Stimulated activated CD8-positive, alpha-beta memory T cell treated with anti-CD3 and anti-CD28 coated beads, Interleukin-4, amount 100 ng/mL, for 48 hours (primary cell): ENCODE results near the gene ARHGAP40.

Experiments used
- DNase-seq: peaks from one replicate; pipeline ENCODE4 v3.0.0-alpha.2; 2020

ARHGAP40 gene

DNA sequence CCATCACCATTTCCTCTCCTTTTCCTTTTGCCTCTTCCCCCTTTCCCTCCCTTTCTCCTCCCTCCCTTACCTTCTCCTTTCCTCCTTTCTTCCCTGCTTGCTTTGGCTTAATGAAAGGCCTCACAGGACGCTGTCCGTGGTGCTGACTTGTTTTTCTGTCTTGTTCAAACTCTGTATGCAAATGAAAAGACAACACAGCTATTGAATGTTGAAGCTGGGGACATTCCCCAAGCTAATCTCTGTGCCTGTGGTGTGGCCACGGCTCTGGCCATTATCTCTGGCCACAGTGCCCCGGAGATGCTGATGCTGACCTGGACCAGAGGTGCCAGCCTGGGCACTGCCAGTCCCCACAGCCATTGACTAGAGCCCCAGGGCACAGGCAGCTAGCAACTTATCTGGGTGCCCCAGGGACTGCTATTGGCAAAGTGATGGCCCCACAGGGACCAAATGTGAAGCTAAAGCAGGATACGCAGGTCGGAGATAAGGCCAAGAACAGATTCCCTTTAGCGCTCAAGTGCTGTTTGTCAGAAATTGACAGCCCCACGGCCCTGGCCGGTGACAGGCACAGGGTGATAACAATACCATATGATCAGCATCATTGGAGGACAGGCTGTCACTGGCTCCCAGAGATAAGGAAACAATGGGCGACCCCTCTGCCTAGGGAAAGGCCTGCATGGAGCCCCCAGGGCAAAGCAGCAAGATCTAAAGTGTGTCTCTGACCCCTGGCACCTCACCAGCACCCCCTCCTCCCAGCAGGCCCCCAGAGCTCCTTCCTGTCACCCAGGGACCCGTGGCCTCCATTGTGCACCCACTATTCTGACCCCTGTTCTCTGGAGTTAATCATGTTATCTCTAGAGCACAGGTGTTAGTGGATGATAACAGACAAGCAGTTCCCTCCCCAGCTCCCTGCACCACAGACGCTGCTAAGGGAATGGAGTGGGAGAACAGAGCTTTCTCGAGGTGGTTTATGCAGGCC lies 91.1 kb downstream of the ARHGAP40 start:
- DNase-seq: peak; percentile 72

DNA sequence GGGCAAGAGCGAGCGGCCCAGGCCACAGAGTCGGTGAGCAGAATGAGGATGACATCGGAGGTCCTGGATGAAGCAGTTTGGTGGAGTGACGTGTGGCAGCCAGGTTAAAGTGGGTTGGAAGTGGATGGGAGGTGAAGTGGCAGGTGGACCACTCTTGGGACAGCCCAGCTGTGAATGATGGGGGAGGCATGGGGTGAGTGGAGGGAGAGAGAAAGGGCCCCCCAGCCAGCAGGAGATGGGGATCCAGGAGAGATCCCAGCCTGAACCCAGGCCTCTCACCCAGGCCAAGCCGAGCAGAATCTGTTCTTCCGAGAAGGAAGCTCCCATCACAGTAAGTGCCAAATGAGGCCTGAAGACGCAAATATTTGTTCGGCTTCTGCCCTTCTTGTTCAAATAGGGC lies 95.7 kb downstream of the ARHGAP40 start:
- DNase-seq: no peak

DNA sequence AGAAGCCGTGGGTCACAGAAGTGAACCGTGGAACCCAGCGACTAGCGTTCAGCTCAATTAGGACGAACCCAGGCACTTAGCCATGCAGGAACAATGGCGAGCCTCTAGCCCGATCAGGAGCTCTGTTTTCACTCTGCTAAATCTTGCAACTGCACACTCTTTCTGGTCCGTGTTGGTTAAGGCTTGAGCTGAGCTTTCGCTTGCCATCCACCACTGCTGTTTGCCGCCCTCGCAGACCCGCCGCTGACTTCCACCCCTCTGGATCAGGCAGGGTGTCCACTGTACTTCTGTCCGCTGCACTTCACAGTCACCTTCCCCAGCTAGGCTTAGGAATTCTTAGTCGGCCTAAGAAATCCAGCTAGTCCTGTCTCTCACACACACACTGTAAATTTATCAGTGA lies 96.9 kb downstream of the ARHGAP40 start:
- no peak for DNase-seq

DNA sequence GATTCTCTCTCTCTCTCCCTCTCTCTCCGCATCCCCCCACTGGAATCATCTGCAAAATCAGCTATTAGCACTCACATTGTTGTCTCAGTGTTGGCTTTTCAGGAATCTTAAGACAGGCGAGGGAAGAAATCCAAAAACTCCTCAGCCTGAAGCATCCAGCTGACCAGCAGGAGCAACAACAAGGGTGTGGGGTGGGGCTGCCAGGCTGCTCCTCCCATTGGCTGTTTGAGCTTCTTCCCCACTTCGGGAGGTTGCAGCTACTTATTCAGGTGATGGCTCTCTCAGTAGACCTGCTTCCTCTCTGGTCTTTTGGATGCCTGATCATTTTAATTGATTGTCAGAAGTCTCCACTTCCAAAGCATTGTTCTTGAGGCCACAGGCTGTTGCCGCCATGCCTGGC lies 98.5 kb downstream of the ARHGAP40 start:
- no peak for DNase-seq
